GM12891 (cell line): Measurements from ENCODE around the gene DNAJB7. TPM values are rescaled to one million over a fixed set of nuclear protein-coding genes. Genes with fewer than 3 reads are reported as not detected.

Experiments used
- DNase-seq: peaks from one replicate; pipeline ENCODE4 v3.0.0; 2011; ENCODE audit warnings: low spot score; ENCODE audit not compliant: insufficient read length
- FAIRE-seq: peaks from 2 replicates; lab custom pipeline; 2011; peaks lifted over from hg19 to GRCh38; lab: Jason Lieb, UNC
- PAX5 ChIP-seq: IDR thresholded peaks from 2 replicates; pipeline ENCODE4 v1.6.1; 2011; ENCODE audit warnings: low read length, moderate library complexity, mild to moderate bottlenecking; ENCODE audit not compliant: insufficient read depth, severe bottlenecking
- POLR2A ChIP-seq: IDR thresholded peaks from 2 replicates; pipeline ENCODE4 v1.6.1; 2011; ENCODE audit warnings: low read depth, low read length, control low read depth
- POLR2AphosphoS5 ChIP-seq: IDR thresholded peaks from 2 replicates; pipeline ENCODE4 v1.6.1; 2011; ENCODE audit warnings: low read depth, low read length, control low read depth
- POU2F2 ChIP-seq: IDR thresholded peaks from 2 replicates; pipeline ENCODE4 v1.6.1; 2011; ENCODE audit warnings: low read depth, mild to moderate bottlenecking, control low read depth, low read length, moderate library complexity
- SPI1 ChIP-seq: IDR thresholded peaks from 2 replicates; pipeline ENCODE4 v1.6.1; 2011; ENCODE audit warnings: low read depth, low read length, control low read depth
- TAF1 ChIP-seq: IDR thresholded peaks from 2 replicates; pipeline ENCODE4 v1.6.1; 2011; ENCODE audit warnings: low read depth, low read length, control low read depth
- polyA plus RNA-seq: library from polyadenylated mRNA; unstranded; fragments of >200 nt; gene quantifications from one replicate; pipeline ENCODE4 v1.2.1, GENCODE V29; 2012; ENCODE audit warnings: low read depth, missing spikeins, inconsistent platforms; ENCODE audit not compliant: missing spikeins

DNAJB7 gene
- polyA plus RNA-seq: 0.08 TPM

DNA sequence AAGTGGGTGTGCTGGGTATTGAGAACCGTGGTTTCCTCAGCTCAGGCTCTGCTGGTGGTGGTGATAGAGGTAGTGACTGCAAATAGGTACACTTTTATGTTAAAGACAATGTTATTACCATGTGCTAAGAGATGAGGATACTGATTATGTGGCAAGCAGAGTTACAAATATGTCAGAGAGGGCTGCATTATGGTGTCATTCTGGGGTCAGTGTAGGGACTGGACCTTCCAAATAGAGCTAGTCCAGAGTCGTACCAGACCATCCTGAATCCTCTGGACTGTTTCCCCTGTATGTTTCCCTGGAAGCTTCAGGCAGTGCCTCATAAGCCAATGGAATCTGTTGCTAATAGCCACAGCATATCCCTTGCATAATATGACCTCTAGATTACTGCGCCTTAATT lies at the start of gene DNAJB7:
TSS of gene DNAJB7 (minus strand) at position 101 of the 400 bp plus-strand sequence. CDS start 119 bp downstream, outside the sequence.
- FAIRE-seq (peak; percentile 33), DNase-seq (no peak)
- TF ChIP-seq TAF1 (no peak), POU2F2 (no peak), POLR2A (no peak), POLR2AphosphoS5 (no peak), PAX5 (no peak), SPI1 (no peak)

DNA sequence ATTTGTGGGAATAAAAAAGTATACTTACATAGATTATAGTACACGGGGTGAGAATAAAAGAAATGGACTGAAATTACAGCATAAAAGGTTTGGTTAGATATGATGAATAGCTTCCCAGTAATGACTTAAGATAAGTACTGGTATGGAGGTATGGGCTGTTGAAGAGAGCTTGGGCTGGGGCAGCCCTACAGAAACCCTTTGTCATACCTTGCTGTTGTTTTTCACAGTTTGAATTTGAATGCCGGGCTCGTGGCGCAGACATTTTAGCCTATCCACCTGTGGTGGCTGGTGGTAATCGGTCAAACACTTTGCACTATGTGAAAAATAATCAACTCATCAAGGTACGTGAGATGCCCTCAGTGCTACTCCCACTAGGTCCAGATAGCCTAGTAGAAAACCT lies 47.0 kb upstream of the DNAJB7 start:
- DNase-seq: no peak

DNA sequence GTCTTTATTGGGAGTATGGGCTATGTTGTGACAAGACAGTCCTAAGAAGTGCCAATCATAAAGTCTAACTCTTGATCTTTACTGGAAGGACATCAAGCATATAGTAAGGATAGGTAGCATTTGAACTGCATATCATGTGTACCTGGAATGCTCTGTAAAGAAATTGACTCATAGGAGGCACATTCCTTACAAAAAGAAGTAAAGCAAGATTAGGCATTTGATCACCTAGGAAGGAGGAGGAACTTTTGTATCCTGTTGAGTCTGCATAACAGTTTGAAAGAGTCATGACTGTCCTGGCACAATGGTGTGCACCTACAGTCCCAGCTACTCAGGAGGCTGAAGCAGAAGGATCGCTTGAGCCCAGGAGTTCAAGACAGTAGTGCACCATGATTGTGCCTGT lies 42.2 kb upstream of the DNAJB7 start:
- no peak for DNase-seq
- TF ChIP-seq POLR2A: no peak
- no peak for TF ChIP-seq POLR2AphosphoS5
- TF ChIP-seq TAF1: no peak
- no peak for TF ChIP-seq PAX5
- TF ChIP-seq SPI1: no peak
- no peak for TF ChIP-seq POU2F2
- FAIRE-seq: no peak

More for the DNA sequence above, 47.0 kb upstream of the DNAJB7 start:
- TF ChIP-seq TAF1 (no peak), POLR2A (no peak), SPI1 (no peak), POU2F2 (no peak), POLR2AphosphoS5 (no peak), PAX5 (no peak)
- no peak for FAIRE-seq

DNA sequence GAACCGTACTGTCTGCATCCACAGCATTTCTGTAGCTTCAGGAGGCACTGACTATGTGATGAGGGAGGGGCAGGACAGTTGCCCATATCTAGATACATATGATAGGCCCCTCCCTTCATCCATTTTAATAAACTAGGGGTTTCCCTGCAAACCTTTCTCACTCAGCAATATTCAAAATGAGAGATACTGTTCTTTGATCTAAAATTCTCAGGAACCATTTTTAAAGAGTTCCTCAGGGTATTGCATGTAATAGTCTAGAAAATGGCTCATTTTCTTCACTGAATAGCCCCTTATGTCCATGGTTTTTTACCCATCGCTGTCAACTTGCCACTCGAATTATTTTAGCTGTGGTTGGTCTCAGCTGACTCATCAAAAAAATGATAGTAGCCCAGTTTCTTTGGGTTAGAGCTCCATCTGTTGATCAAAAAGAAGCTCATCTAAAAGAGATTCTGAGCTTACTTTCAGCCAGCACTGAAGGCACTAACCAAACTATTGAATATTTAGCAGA lies 37.0 kb upstream of the DNAJB7 start:
- TF ChIP-seq TAF1 (no peak), POLR2A (no peak), SPI1 (no peak), PAX5 (no peak), POU2F2 (no peak), POLR2AphosphoS5 (no peak)
- peak; percentile 31 for DNase-seq
- peak; percentile 5 for FAIRE-seq

DNA sequence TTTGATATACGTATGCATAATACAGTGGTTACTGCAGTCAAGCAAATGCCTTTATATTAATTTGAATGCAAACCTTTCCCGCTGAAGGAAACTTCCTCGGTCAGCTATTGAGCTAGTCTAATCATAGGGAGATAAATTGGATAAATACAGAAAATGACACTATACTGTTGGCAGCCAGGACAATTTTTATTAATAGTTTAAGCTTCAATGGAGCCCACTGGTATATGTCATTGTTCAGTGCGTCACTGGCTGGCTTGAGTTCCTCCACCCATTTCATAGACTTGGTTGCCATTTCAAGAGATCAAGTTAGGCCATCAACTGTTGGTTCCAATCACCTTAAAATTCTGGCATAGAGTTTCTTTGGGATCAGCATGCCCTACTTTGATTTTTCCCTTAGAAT lies 32.5 kb upstream of the DNAJB7 start:
- no peak for FAIRE-seq
- TF ChIP-seq TAF1 (no peak), POU2F2 (no peak), SPI1 (no peak), POLR2A (no peak), POLR2AphosphoS5 (no peak), PAX5 (no peak)

DNA sequence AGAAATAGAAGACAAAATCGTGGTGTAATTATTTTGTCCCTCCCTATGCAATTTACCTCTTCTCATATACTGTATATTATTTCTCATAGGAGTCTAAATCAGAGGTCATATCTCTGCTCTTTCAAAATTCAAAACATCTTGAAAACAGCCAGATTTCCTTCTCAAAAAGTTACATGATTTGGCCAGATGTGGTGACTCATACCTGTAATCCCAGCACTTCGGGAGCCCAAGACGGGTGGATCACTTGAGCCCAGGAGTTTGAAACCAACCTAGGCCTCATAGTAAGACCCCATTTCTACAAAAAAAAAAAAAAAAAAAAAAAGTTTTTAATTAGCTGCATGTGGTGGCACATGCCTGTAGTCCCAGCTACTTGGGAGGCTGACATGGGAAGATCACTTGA lies 29.0 kb upstream of the DNAJB7 start:
- TF ChIP-seq PAX5: no peak
- no peak for TF ChIP-seq TAF1
- no peak for TF ChIP-seq POLR2AphosphoS5
- no peak for TF ChIP-seq POLR2A
- no peak for TF ChIP-seq POU2F2
- TF ChIP-seq SPI1: no peak
- DNase-seq (no peak), FAIRE-seq (no peak)

More for the DNA sequence above, 32.5 kb upstream of the DNAJB7 start:
- DNase-seq: no peak

DNA sequence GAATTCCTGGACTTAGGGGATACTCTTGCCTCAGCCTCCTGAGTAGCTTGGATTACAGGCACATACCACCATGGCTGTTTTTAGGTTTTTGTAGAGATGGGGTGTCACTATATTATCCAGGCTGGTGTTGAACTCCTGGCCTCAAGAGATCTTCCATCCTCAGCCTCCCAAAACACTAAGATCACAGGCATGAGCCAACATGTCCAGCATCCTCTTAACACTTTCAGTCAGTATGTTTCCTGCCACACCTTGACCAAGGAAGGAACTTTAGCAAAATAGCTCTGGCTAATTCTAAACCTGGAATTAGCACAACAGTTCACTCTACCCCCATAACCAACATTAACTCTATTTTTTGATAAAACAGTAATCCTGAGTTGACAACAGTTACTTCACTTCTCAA lies 27.2 kb upstream of the DNAJB7 start:
- no peak for TF ChIP-seq POU2F2
- no peak for TF ChIP-seq SPI1
- TF ChIP-seq POLR2AphosphoS5: no peak
- TF ChIP-seq TAF1: no peak
- no peak for TF ChIP-seq POLR2A
- no peak for TF ChIP-seq PAX5
- FAIRE-seq: no peak
- DNase-seq: no peak

DNA sequence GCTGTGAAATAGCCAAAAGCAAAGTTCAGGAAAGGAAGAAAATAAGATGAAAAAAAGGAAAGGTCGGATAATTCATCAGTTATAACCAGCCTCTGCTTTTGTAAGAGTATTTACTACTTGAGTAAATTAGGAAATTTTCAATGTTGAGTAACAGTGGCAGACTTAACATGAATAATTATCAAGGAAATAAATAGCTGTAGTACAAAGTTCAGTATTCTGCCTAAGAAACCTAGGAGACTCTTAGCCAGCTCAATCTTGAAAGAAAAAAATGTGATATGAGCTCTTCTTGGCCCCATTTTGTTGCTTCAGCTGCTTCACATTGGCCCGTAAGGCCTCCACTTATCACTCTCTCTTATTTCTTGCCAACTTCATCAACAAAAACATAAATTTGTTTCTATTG lies 17.0 kb upstream of the DNAJB7 start:
- TF ChIP-seq POU2F2 (no peak), TAF1 (no peak), SPI1 (no peak), POLR2A (no peak), POLR2AphosphoS5 (no peak), PAX5 (no peak)
- no peak for DNase-seq
- no peak for FAIRE-seq

DNA sequence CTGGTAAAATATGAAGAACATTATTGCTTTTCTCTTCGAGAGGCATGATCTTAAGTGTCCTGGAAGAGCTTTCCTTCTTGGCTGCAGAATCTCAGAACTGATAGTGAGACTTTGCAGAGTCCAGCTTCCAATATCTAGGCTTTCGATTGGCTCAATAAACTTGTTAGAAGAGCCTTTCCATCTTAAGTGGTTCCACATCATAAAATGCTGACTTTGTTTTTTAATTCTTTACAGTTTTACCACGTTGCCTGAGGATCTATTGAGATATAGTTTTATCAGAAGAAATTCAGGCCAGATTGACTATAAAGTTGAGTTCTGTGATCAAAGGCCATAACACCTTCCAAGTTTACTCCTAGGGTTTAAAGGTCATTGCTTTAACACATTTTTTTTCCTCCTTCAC lies 15.6 kb upstream of the DNAJB7 start:
- TF ChIP-seq POU2F2: no peak
- TF ChIP-seq TAF1: no peak
- no peak for TF ChIP-seq POLR2A
- TF ChIP-seq SPI1: no peak
- no peak for TF ChIP-seq PAX5
- TF ChIP-seq POLR2AphosphoS5: no peak
- DNase-seq (no peak), FAIRE-seq (no peak)

DNA sequence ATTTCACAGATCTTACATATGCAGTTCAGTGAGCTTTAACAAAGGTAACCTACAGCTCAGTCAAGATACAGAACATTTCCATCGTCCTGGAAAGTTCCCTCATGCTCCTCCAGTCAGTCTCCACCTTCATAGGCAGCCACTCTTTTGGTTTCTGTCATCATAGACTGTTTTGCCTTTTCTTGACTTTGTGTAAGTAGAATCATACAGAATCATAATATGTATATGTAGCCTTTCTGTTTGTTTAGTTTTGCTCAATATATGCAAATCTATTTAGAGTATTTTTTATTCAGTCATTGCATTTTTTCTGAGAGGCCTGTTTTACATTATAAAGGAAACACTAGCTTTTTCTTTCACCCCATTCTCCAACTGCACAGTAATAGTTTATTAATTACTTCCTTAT lies 15.0 kb upstream of the DNAJB7 start:
- FAIRE-seq (no peak), DNase-seq (no peak)
- TF ChIP-seq POU2F2 (no peak), PAX5 (no peak), POLR2A (no peak), SPI1 (no peak), TAF1 (no peak), POLR2AphosphoS5 (no peak)
